Progenitor cell of endocrine pancreas (in vitro differentiated cells): ENCODE results near the gene DLX1. TPM values are rescaled to one million over a fixed set of nuclear protein-coding genes. Genes with fewer than 3 reads are reported as not detected.
A peak's percentile ranks its signal among the peaks of the same experiment; 100 is the strongest.

Source experiments
- DNase-seq: peaks from one replicate; pipeline ENCODE4 v3.0.0; 2021; ENCODE audit warnings: low spot score; ENCODE audit not compliant: unreplicated experiment
- H3K27ac Mint-ChIP-seq: 2 replicates; pipeline ENCODE4 v1.8.0; 2021; ENCODE audit warnings: mild to moderate bottlenecking, moderate library complexity, mixed read lengths
- H3K27me3 Mint-ChIP-seq: 2 replicates; pipeline ENCODE4 v1.8.0; 2021; ENCODE audit warnings: mixed read lengths
- H3K36me3 Mint-ChIP-seq: 2 replicates; pipeline ENCODE4 v1.8.0; 2022; ENCODE audit warnings: mixed read lengths; ENCODE audit not compliant: insufficient read depth
- H3K4me1 Mint-ChIP-seq: 2 replicates; pipeline ENCODE4 v1.8.0; 2021; ENCODE audit warnings: low read depth, mixed read lengths
- H3K4me3 Mint-ChIP-seq: 2 replicates; pipeline ENCODE4 v1.8.0; 2021; ENCODE audit warnings: low read depth, mild to moderate bottlenecking, moderate library complexity, mixed read lengths
- H3K9me3 Mint-ChIP-seq: 2 replicates; pipeline ENCODE4 v1.8.0; 2021; ENCODE audit warnings: low read depth, mixed read lengths
- CTCF ChIP-seq: fragments of 200-600 bp; sonication (generic); IDR thresholded peaks from one replicate; pipeline ENCODE4 v1.5.0; 2021; ENCODE audit warnings: antibody characterized with exemption, mild to moderate bottlenecking; ENCODE audit not compliant: unreplicated experiment
- long read RNA-seq: library from polyadenylated mRNA; unstranded; transcript quantifications from one replicate; pipeline ENCODE4 v2.0.0, GENCODE V29; 2020
- total RNA-seq: library from RNA; stranded (reverse); gene quantifications from 2 replicates; pipeline ENCODE4 v1.2.1, GENCODE V29; 2021

The DLX1 gene
- 1.7 and 4.1 TPM in 2 replicates for total RNA-seq
- long read RNA-seq, partial matches to known transcripts: 0 of 3 reads
- long read RNA-seq, other reads (novel, unspliced or antisense): 0 of 3 reads

DNA sequence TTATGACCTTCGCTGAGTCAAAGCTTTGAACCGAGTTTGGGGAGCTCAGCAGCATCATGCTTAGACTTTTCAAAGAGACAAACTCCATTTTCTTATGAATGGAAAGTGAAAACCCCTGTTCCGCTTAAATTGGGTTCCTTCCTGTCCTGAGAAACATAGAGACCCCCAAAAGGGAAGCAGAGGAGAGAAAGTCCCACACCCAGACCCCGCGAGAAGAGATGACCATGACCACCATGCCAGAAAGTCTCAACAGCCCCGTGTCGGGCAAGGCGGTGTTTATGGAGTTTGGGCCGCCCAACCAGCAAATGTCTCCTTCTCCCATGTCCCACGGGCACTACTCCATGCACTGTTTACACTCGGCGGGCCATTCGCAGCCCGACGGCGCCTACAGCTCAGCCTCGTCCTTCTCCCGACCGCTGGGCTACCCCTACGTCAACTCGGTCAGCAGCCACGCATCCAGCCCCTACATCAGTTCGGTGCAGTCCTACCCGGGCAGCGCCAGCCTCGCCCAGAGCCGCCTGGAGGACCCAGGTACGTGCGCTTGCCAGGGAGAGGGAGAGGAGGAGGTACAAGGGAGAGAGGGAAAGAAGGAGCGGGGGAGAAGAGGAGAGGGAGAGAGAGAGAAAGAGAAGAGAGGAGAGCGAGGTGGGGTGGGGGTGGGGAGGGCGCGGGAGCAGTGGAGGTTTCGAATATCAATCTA is at the start of gene DLX1:
DLX1 (plus strand) TSS at position 48 of the 700 bp plus-strand sequence; CDS start at position 219, 171 bp downstream.
- peak within 1 kb of the TSS; percentile 76 for H3K27ac Mint-ChIP-seq
- no peaks in the 10 kb centered on the region for H3K36me3 Mint-ChIP-seq
- no peak for DNase-seq
- peak within 1 kb of the TSS; percentile 67 for H3K4me3 Mint-ChIP-seq
- no peaks in the 10 kb centered on the region for H3K9me3 Mint-ChIP-seq
- no peak for TF ChIP-seq CTCF
- H3K4me1 Mint-ChIP-seq: peaks cover 13% of the 10 kb centered on the region
- H3K27me3 Mint-ChIP-seq: peaks cover 100% of the 10 kb centered on the region

DNA sequence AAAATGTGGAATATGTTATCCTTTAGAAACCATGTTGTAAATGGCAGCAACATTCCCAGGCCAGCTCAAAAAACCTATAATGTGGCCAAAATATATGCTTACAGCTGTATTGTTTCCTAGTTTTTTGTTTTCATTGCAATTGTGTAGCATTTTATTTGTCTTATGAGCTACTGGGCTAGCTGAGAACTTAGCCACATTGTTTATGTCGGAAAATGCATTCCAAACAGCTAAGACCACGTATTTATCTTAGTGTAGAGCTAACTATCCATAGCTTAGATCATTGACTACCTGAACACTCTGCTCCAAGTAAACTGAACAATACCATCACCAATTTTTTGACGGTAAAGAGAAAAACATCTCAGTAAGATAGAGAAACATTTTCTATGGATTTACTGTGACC is 47.2 kb upstream of the DLX1 start:
- Mint-ChIP-seq H3K36me3 (no peaks in the 10 kb centered on the region), H3K27ac (no peak overlapping the region), H3K4me1 (no peaks in the 10 kb centered on the region), H3K9me3 (no peaks in the 10 kb centered on the region), H3K27me3 (no peaks in the 10 kb centered on the region), H3K4me3 (no peak overlapping the region)
- TF ChIP-seq CTCF: no peak
- DNase-seq: no peak

DNA sequence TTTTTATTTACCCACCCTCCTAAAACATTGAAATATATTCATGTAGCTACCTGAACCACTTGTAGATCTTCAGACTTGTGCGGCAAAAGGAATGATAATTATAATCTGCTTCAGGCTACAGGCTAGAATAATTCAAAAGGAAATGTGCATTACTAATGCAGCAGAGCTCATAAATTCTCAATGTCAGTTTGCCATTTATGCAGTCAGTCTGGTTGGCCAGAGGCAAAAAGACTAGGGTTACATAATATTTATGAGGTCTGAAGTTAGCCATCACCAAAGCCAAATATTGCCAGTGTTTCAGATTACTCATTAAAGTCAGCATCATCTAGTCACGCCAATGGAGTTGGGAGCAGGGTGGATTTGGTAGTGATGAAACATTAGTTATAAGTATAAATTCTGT is 46.7 kb upstream of the DLX1 start:
- Mint-ChIP-seq H3K4me1 (no peaks in the 10 kb centered on the region), H3K36me3 (no peaks in the 10 kb centered on the region), H3K27ac (no peak overlapping the region), H3K4me3 (no peak overlapping the region), H3K9me3 (no peaks in the 10 kb centered on the region), H3K27me3 (no peaks in the 10 kb centered on the region)
- no peak for TF ChIP-seq CTCF
- no peak for DNase-seq

DNA sequence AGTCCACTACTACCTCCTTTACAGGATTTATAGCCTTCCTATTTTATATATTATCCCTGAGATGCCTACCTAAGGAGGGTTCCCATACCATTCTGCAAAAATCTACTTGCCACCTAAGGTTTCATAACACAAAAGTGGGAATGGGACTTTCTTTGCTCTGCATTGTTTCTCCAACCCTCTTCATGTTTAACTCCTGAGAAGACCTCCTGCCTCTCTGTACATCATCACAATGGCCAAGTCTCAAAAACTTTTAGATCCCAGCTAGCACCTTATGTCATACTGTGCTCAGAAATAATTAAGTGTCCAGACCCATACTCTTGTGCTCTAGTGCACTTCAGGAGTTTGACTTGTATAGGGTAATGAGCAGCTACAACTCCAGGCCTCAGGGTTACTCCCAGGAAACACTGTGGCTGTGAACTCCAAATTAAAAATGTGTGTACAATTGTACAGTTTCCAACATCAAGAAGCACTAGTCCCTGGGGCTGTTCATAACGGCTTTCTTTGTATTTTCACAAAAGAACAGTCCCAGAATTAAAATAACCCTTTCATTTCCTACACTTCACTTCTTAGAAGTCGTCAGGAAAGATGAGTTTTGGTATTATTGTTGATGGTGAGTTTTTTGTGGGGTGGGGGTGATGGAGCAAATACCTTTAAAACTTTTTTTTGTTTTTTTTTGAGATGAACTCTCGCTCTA is 46.1 kb upstream of the DLX1 start:
- Mint-ChIP-seq H3K27ac (no peak overlapping the region), H3K36me3 (no peaks in the 10 kb centered on the region), H3K9me3 (no peaks in the 10 kb centered on the region), H3K4me1 (no peaks in the 10 kb centered on the region), H3K4me3 (no peak overlapping the region), H3K27me3 (no peaks in the 10 kb centered on the region)
- DNase-seq: no peak
- no peak for TF ChIP-seq CTCF

- no peak overlapping the region for H3K27ac Mint-ChIP-seq
- H3K36me3 Mint-ChIP-seq: no peaks in the 10 kb centered on the region
- TF ChIP-seq CTCF: no peak
- H3K4me1 Mint-ChIP-seq: no peaks in the 10 kb centered on the region
- no peaks in the 10 kb centered on the region for H3K27me3 Mint-ChIP-seq
- no peak overlapping the region for H3K4me3 Mint-ChIP-seq
- DNase-seq: no peak
- no peaks in the 10 kb centered on the region for H3K9me3 Mint-ChIP-seq
Measured at GRCh38 chr2:172040311-172040710, 45.0 kb upstream of the DLX1 start.
